RWPE2 (cell line): ENCODE measurements around the gene USP32.

Source experiments
- ATAC-seq: fragments of 200-7000 bp; cut with Tn5 transposase; 3 replicates; pipeline ENCODE4 v1.9.1; 2021; ENCODE audit warnings: low read depth
- DNase-seq: peaks from one replicate; pipeline ENCODE4 v3.0.0-alpha.2; 2020; ENCODE audit warnings: low spot score
- H3K27ac ChIP-seq: fragments of 450-650 bp; 2 replicates; pipeline ENCODE4 v1.5.1; 2017; ENCODE audit warnings: mild to moderate bottlenecking; ENCODE audit not compliant: poor library complexity, severe bottlenecking
- H3K27me3 ChIP-seq: fragments of 250-450 bp; sonication (Bioruptor Pico); 2 replicates; pipeline ENCODE4 v1.5.1; 2021; ENCODE audit warnings: mild to moderate bottlenecking, moderate library complexity; ENCODE audit not compliant: insufficient read depth, poor library complexity, severe bottlenecking
- H3K36me3 ChIP-seq: fragments of 250-450 bp; sonication (Bioruptor Pico); 2 replicates; pipeline ENCODE4 v1.5.1; 2020; ENCODE audit warnings: low read depth, mild to moderate bottlenecking, moderate library complexity
- H3K4me1 ChIP-seq: fragments of 250-450 bp; sonication (Bioruptor Pico); 2 replicates; pipeline ENCODE4 v1.5.1; 2021; ENCODE audit warnings: mild to moderate bottlenecking, moderate library complexity; ENCODE audit not compliant: insufficient read depth, poor library complexity, severe bottlenecking
- H3K4me3 ChIP-seq: fragments of 250-450 bp; sonication (Bioruptor Pico); 2 replicates; pipeline ENCODE4 v1.5.1; 2021; ENCODE audit warnings: mild to moderate bottlenecking, moderate library complexity; ENCODE audit not compliant: severe bottlenecking
- H3K9me3 ChIP-seq: fragments of 250-450 bp; sonication (Bioruptor Pico); 2 replicates; pipeline ENCODE4 v1.5.1; 2021; ENCODE audit warnings: mild to moderate bottlenecking, moderate library complexity; ENCODE audit not compliant: severe bottlenecking
- CTCF ChIP-seq: fragments of 450-650 bp; IDR thresholded peaks from one replicate; pipeline ENCODE4 v1.5.1; 2017; ENCODE audit warnings: mild to moderate bottlenecking, moderate library complexity; ENCODE audit not compliant: poor library complexity, severe bottlenecking

The USP32 gene

GRCh38 chr17:60416368-60416925 lies 24.5 kb upstream of the USP32 start:
- no peak for DNase-seq
- Histone ChIP-seq H3K36me3 (no peaks in the 10 kb centered on the region), H3K4me3 (no peak overlapping the region), H3K9me3 (no peaks in the 10 kb centered on the region), H3K27ac (no peak overlapping the region), H3K27me3 (no peaks in the 10 kb centered on the region), H3K4me1 (no peaks in the 10 kb centered on the region)
- no peak for TF ChIP-seq CTCF
- no peak for ATAC-seq

- no peaks in the 10 kb centered on the region for H3K9me3 ChIP-seq
- H3K4me1 ChIP-seq = no peaks in the 10 kb centered on the region
- H3K27me3 ChIP-seq = no peaks in the 10 kb centered on the region
- H3K36me3 ChIP-seq = no peaks in the 10 kb centered on the region
- ATAC-seq (no peak), DNase-seq (no peak)
- no peak overlapping the region for H3K27ac ChIP-seq
- no peak for TF ChIP-seq CTCF
- no peak overlapping the region for H3K4me3 ChIP-seq
These were observed 23.2 kb upstream of the USP32 start for GRCh38 chr17:60415146-60415545.

GRCh38 chr17:60412701-60413100 lies 20.8 kb upstream of the USP32 start:
- no peak for DNase-seq
- Histone ChIP-seq H3K27ac (no peak overlapping the region), H3K4me3 (no peak overlapping the region), H3K27me3 (no peaks in the 10 kb centered on the region), H3K9me3 (no peaks in the 10 kb centered on the region), H3K4me1 (no peaks in the 10 kb centered on the region), H3K36me3 (no peaks in the 10 kb centered on the region)
- ATAC-seq = no peak
- TF ChIP-seq CTCF = no peak

- ATAC-seq (no peak), DNase-seq (no peak)
- Histone ChIP-seq H3K4me1 (no peaks in the 10 kb centered on the region), H3K27me3 (no peaks in the 10 kb centered on the region), H3K27ac (no peak overlapping the region), H3K36me3 (no peaks in the 10 kb centered on the region), H3K4me3 (no peak overlapping the region), H3K9me3 (no peaks in the 10 kb centered on the region)
- TF ChIP-seq CTCF = no peak
These were observed 18.1 kb upstream of the USP32 start for GRCh38 chr17:60410001-60410400.

GRCh38 chr17:60406887-60407286 lies 15.0 kb upstream of the USP32 start:
- no peak overlapping the region for H3K27ac ChIP-seq
- H3K9me3 ChIP-seq = no peaks in the 10 kb centered on the region
- no peak overlapping the region for H3K4me3 ChIP-seq
- ATAC-seq (no peak), DNase-seq (no peak)
- no peak for TF ChIP-seq CTCF
- H3K36me3 ChIP-seq = no peaks in the 10 kb centered on the region
- H3K4me1 ChIP-seq = no peaks in the 10 kb centered on the region
- no peaks in the 10 kb centered on the region for H3K27me3 ChIP-seq
